Stimulated activated CD4-positive, alpha-beta T cell treated with anti-CD3 and anti-CD28 coated beads, Interleukin-15, amount 100 ng/mL, for 1 hour (primary cell): ENCODE results near the gene ADSL.

ENCODE experiments used
- DNase-seq, 2 donors: peaks; one replicate each; pipeline ENCODE4 v3.0.0-alpha.2; 2020; ENCODE audit warnings: low read depth in 1 of 2, low spot score in 1 of 2

Gene ADSL

GRCh38 chr22:40326905-40327735 is 19.2 kb upstream of the ADSL start:
- no peak for DNase-seq

- DNase-seq: no peak
Measured at GRCh38 chr22:40328546-40329456, 17.5 kb upstream of the ADSL start.

- DNase-seq: no peak
Measured at GRCh38 chr22:40329466-40329865, 16.8 kb upstream of the ADSL start.

GRCh38 chr22:40330086-40330485 is 16.2 kb upstream of the ADSL start:
- no peak for DNase-seq

- no peak for DNase-seq
Measured at GRCh38 chr22:40330615-40331014, 15.7 kb upstream of the ADSL start.

- DNase-seq: no peak
Measured at GRCh38 chr22:40331706-40332105, 14.6 kb upstream of the ADSL start.

- DNase-seq: no peak
Measured at GRCh38 chr22:40332319-40332781, 13.9 kb upstream of the ADSL start.

- no peak for DNase-seq
Measured at GRCh38 chr22:40334060-40334459, 12.2 kb upstream of the ADSL start.

- DNase-seq: no peak
Measured at GRCh38 chr22:40334899-40335298, 11.4 kb upstream of the ADSL start.

- DNase-seq: no peak
Measured at GRCh38 chr22:40335358-40335757, 10.9 kb upstream of the ADSL start.

GRCh38 chr22:40340044-40340443 is 6.3 kb upstream of the ADSL start:
- no peak for DNase-seq

- DNase-seq: no peak
Measured at GRCh38 chr22:40341604-40342003, 4.7 kb upstream of the ADSL start.

- no peak for DNase-seq
Measured at GRCh38 chr22:40342521-40342920, 3.8 kb upstream of the ADSL start.

GRCh38 chr22:40345271-40345670 is 1.0 kb upstream of the ADSL start:
- DNase-seq: no peak

- peak in 1 of 2 donors; percentile 46 for DNase-seq
Measured at GRCh38 chr22:40345815-40346184, 500 bp upstream of the ADSL start.

- DNase-seq: no peak
Measured at GRCh38 chr22:40347300-40347699, 1.0 kb downstream of the ADSL start.

GRCh38 chr22:40348025-40348658 is 1.8 kb downstream of the ADSL start:
- DNase-seq: peak; percentile 43 to 48

- DNase-seq: no peak
Measured at GRCh38 chr22:40352763-40353162, 6.5 kb downstream of the ADSL start.

- no peak for DNase-seq
Measured at GRCh38 chr22:40361100-40361499, 14.8 kb downstream of the ADSL start.

GRCh38 chr22:40363059-40363458 is 16.8 kb downstream of the ADSL start:
- no peak for DNase-seq

GRCh38 chr22:40364431-40364830 is 18.1 kb downstream of the ADSL start:
- no peak for DNase-seq

- DNase-seq: no peak
Measured at GRCh38 chr22:40366068-40366467, 19.8 kb downstream of the ADSL start.
